Gastroesophageal sphincter (tissue), 3 donors: Measurements from ENCODE around the gene LCP2.

Experiments used
- CTCF ChIP-seq, 4 experiments: fragments of 200-600 bp in 2 of 4; fragments of 450-650 bp in 2 of 4; sonication (generic) in 1 of 4; IDR thresholded peaks; one replicate each; pipeline ENCODE4 v1.5.1; 2017 to 2019; ENCODE audit warnings: antibody characterized with exemption in 4 of 4, mild to moderate bottlenecking in 2 of 4, moderate library complexity in 2 of 4
- EP300 ChIP-seq: sonication (generic); formaldehyde crosslinking; IDR thresholded peaks from one replicate; pipeline ENCODE4 v1.6.1; 2017; ENCODE audit warnings: antibody characterized with exemption, mild to moderate bottlenecking

- TF ChIP-seq EP300: no peak
- TF ChIP-seq CTCF (IDR thresholded peaks at IDR 0.05): peak; percentile 69 to 85 (median 80)
Observed at GRCh38 chr5:170225326-170226128, 72.0 kb downstream of the LCP2 start.
